Epithelial cell of esophagus (primary cell): ENCODE data around the gene PIP5K1B.

Experiments used
- DNase-seq: peaks from one replicate; pipeline ENCODE4 v3.0.0; 2010; ENCODE audit warnings: low read depth
- H3K4me3 ChIP-seq: 2 replicates; pipeline ENCODE4 v1.5.1; 2011; ENCODE audit warnings: mild to moderate bottlenecking, low read length, control low read depth
- TF ChIP-seq, protein P1 (sequence below): IDR thresholded peaks from 2 replicates; pipeline ENCODE4 v1.5.1; 2011; ENCODE audit warnings: low read depth, mild to moderate bottlenecking, low read length, control low read depth, inconsistent platforms; ENCODE audit not compliant: insufficient read depth; ENCODE audit errors: missing control alignments

PIP5K1B gene

DNA sequence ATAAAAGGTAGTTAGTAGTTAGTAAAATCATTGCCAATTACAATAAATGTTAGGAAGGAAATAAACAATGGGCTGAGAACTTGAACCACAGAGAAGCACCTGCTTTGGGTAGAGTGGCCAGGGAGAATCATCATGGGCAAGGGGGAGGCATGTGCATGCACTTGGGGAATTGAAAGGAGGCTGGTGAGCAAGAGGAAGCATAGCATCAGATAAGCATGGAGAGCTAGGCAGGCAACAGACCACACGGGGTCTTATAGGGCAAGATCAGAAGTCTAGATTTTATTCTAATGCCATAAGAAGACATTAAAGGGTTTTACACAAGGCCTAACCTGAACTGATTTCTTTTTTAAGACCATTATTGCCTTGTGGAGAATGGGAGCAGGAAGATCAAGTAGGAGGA lies 93.4 kb downstream of the PIP5K1B start:
- no peak overlapping the region for H3K4me3 ChIP-seq
- TF ChIP-seq, protein P1, sequence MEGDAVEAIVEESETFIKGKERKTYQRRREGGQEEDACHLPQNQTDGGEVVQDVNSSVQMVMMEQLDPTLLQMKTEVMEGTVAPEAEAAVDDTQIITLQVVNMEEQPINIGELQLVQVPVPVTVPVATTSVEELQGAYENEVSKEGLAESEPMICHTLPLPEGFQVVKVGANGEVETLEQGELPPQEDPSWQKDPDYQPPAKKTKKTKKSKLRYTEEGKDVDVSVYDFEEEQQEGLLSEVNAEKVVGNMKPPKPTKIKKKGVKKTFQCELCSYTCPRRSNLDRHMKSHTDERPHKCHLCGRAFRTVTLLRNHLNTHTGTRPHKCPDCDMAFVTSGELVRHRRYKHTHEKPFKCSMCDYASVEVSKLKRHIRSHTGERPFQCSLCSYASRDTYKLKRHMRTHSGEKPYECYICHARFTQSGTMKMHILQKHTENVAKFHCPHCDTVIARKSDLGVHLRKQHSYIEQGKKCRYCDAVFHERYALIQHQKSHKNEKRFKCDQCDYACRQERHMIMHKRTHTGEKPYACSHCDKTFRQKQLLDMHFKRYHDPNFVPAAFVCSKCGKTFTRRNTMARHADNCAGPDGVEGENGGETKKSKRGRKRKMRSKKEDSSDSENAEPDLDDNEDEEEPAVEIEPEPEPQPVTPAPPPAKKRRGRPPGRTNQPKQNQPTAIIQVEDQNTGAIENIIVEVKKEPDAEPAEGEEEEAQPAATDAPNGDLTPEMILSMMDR = no peak
- no peak for DNase-seq

DNA sequence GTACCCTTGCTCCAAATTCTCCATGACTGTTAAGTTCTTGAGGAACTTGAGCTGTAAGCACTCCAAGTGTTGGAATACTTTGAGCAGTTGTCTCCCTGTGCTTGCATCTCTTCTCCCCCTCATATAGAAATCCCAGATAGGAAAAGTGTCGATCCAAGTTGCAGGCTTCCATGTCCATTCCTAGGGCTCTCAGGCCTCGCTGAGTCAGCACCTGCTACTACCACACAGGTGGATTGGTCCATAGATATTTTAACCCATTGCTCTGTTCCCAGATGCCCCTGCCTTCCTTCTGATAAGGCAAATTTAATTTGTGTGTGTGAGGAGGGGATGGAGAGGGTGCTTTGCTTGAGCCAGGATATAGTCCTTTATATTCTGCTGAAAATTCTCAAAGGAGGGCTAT lies 95.8 kb downstream of the PIP5K1B start:
- no peak for DNase-seq
- TF ChIP-seq, protein P1 = no peak
- H3K4me3 ChIP-seq = no peak overlapping the region

DNA sequence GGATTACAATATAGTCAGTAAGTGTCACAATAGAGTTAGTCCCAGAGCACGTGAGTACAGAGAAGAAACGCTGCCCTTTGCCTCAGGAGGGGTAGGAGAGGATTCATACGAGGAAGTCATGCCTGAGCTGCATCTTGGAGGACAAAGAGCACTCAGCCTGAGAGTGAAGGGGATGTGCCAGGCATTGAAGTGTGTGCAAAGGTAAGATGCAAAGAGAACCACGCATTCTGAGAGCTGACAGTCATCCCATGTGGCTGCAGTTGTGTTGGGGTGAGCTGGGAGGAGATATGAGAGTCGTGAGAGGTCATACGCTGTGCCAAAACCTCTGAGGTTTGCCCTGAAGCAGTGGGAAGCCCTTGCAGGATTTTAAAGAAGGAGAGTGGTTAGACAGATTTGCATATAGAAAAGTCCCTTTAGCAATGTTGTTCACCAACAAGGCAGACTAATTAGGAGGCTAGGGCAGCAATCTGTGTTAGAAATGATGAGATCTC lies 97.5 kb downstream of the PIP5K1B start:
- DNase-seq = no peak
- H3K4me3 ChIP-seq = no peak overlapping the region

DNA sequence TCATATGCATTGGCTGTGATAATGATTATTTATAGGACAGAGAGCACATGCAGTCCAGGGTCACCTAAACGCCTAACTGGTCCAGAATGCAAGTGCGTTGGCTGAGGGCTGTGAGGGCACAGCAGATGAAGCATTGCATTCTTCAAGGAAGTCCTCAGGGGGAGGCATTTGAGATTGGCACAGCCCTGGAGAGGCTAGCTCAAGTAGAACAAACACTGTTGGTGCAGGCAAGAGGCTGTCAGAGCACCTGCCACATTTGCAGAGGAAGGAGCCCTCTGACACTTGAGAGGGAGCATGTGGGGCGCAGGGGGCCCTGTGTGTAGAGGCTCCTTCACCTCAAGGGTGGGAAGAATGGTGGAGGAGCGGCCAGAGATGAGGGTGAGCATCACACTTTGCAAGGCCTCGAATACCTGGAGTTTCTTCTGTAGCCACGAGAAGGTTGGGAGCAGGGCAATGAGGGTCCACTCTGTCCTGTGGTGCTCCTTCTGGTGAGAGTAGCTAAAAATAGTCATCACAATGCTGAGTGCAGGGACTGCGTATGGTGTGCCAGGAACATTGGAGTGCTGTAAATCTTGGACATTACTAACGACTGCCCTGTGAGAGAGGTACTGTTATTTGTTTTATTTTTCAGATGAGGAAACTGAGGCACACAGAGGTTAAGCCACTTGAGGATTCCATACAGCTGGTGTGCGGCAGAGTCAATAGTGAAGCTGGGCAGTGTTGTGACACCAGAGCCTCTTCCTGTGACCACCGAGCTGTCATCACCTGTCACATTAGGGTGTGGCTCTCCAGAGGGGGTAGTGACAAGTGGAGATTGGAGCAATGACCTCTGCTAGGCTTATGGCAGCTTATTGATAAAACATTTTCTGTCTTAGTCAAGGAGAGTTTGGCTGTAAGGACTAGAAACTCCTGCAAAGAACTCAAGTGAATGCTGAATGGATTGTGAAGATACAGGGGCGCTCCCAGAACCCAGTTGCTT lies 100.2 kb downstream of the PIP5K1B start:
- no peak overlapping the region for H3K4me3 ChIP-seq
- TF ChIP-seq, protein P1 = no peak
- no peak for DNase-seq

More for the DNA sequence above, 97.5 kb downstream of the PIP5K1B start:
- TF ChIP-seq, protein P1 = no peak

DNA sequence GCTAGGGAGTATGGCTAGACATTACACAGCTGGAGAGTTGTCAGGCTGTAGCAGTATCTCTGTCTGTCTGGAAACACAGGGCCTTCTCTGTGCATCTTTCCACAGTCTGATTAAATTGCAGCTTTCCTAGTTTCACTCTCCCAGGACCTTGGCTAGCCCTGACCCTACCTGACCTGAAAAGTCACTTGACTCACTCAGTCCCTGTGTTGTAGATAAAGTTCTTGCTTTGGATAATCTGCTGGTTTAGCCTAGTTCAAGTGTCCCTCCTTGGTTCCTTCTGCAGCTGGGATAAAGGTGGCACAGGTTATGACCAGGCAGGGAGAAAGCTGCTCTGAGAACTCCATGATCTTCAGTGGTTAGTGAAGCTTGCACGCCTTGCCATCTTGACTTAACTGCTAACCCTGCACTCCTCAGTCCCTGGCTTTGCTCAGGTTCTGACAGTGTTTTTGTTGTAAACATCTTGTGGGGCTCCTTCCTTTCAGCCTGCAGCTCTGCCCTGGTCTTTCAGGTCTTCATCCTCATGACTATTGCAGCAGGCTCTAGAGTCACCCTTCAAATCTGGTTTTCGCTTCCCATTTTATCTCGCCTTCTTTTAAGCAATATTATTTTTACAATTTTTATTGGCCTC lies 101.0 kb downstream of the PIP5K1B start:
- TF ChIP-seq, protein P1 = no peak
- no peak for DNase-seq
- no peak overlapping the region for H3K4me3 ChIP-seq

DNA sequence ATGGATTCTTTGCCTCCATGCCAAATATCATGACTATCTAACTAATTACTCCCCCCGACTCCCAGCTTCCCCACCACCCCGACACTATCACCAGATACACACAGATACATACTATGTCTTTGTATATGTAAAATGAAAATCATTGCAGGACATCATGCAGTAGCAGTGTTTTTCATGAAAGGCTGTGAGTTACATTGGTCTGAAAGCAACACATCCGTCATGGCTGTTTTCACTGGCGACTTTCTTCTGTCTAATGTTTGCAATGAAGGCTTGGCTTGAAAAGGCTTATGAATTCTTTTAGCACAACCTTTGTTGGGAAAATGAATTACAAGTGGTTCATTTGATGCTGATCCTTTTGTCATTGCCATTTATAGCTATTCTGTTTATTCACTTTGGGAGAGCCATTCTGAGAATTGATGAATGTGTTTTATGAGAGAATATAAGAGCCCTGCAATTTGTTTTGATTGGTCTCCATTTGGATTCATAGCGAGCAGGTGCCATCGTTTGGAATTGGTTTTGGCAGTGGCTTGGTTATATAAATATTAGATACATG lies 103.4 kb downstream of the PIP5K1B start:
- no peak overlapping the region for H3K4me3 ChIP-seq
- TF ChIP-seq, protein P1 = no peak
- no peak for DNase-seq
